AG10803 (cell line): ENCODE data around the gene BCR.
"Not testable (repeated sequence)": the region's sequence is repeated elsewhere in the genome, so short reads cannot be mapped to it uniquely, and the experiment has no call there.

ENCODE experiments used
- DNase-seq: peaks from one replicate; pipeline ENCODE4 v3.0.0; 2010; ENCODE audit warnings: low read depth
- H3K4me3 ChIP-seq: 2 replicates; pipeline ENCODE4 v1.5.1; 2011; ENCODE audit warnings: mild to moderate bottlenecking, low read length, control low read depth
- TF ChIP-seq, protein P1 (sequence below): conservative IDR thresholded peaks from 2 replicates; pipeline ENCODE4 v1.5.1; 2011; ENCODE audit warnings: mild to moderate bottlenecking, low read length, control low read depth, inconsistent platforms

The BCR gene

DNA sequence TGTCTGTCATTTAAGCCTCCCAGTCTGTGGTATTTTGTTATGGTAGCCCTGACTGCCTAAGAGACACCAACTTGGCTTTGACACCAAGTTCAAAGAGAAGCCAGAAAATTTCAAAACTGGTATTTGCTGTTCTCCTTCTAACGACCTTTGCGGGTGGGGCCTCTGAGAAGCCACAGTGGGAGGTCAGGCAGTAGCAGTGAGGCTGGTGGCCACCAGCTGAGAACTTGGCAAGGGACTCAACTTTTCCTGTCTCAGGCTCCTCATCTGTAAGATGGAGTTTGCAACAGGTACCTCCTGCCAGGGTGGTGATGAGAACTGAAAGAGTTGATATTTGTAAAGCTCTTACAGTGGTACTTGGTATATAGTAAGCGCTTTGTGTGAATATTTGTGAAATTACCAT, 183.4 kb downstream of the BCR start:
- no peak for DNase-seq
- TF ChIP-seq, protein P1, sequence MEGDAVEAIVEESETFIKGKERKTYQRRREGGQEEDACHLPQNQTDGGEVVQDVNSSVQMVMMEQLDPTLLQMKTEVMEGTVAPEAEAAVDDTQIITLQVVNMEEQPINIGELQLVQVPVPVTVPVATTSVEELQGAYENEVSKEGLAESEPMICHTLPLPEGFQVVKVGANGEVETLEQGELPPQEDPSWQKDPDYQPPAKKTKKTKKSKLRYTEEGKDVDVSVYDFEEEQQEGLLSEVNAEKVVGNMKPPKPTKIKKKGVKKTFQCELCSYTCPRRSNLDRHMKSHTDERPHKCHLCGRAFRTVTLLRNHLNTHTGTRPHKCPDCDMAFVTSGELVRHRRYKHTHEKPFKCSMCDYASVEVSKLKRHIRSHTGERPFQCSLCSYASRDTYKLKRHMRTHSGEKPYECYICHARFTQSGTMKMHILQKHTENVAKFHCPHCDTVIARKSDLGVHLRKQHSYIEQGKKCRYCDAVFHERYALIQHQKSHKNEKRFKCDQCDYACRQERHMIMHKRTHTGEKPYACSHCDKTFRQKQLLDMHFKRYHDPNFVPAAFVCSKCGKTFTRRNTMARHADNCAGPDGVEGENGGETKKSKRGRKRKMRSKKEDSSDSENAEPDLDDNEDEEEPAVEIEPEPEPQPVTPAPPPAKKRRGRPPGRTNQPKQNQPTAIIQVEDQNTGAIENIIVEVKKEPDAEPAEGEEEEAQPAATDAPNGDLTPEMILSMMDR: no peak
- H3K4me3 ChIP-seq: no peak overlapping the region

DNA sequence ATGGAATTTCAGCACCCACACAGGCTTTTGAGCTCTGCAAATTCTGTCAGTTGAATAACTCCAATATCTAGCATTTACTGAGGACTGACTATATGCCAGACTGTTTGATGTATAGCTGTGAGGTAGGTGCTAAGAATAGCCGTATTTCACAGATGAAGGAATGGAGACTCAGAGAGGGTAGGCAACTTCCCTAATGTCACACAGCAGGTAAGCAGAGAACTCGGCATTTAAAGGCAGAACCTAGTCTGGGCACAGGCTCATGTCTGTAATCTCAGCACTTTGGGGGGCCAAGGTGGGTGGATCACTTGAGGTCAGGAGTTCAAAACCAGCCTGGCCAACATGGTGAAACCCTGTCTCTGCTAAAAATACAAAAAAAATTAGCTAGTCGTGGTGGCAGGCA, 184.1 kb downstream of the BCR start:
- TF ChIP-seq, protein P1: no peak
- DNase-seq: no peak
- no peak overlapping the region for H3K4me3 ChIP-seq

DNA sequence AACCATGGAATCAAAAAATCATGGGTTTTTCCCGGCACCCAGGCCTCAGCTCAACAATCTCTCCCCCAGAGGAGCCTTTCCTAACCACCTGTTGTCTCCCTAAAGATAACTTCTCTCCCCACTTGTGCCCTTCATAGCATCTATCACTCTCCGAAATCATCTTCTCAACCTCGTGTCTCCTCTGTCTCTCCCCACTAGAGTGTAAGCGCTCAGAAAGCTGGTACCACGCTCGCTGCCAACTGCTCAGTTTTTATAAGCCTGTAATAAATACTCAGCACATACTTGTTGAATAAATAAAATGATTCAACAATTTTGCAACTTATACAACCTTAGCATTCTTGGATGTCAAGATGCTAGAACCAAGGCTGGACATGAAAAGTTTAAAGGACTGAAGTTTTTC, 185.2 kb downstream of the BCR start:
- TF ChIP-seq, protein P1: no peak
- no peak overlapping the region for H3K4me3 ChIP-seq
- DNase-seq: no peak

DNA sequence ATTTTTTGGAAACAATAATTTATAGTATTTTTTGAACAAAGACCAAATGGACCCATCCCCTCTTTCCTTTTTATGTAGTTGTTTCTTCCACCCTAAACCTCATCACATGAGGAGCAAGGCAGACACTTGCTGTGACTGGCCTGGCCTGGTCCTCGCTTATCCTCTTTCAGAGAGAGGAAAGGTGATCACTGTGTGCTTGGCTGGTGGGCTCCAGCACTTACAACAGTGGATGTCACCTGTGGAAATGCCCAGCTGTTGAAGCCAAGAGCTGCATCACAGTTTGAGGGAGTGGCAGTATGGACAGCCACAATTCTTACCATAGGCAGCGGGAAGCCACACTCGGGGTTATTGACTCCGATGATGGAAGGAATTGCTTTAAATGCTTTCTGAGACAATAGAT, 185.7 kb downstream of the BCR start:
- TF ChIP-seq, protein P1: no peak
- DNase-seq: no peak
- H3K4me3 ChIP-seq: no peak overlapping the region

DNA sequence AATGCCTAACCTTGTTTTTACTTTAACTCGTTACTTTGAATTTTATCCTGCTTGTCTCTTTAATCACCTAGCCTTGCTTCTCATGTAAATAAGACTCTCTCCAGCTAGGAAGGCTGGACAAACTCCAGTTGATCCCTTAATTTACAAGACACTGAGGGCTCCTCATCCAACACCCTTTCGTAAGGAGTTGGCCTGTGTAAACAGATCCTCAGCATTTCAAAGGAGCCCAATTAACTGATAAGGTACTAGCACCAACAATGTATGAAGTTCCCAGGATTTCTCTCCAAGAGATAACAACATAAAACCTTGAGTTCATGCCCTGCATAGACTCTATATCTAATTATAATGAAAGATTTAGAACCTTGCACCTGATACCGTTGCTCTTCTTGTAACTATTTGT, 186.9 kb downstream of the BCR start:
- not testable (repeated sequence) for H3K4me3 ChIP-seq, DNase-seq
